GM23338 (cell line): ENCODE results near the gene KIAA0586. TPM values are rescaled to one million over a fixed set of nuclear protein-coding genes. Genes with fewer than 3 reads are reported as not detected.

Experiments used
- ATAC-seq: fragments of 200-7000 bp; cut with Tn5 transposase; 3 replicates; pipeline ENCODE4 v1.9.1; 2020
- DNase-seq: peaks from one replicate; pipeline ENCODE4 v3.0.0-alpha.2; 2015; ENCODE audit warnings: low spot score
- H2AFZ ChIP-seq: fragments of 200-600 bp; sonication (generic); 2 replicates; pipeline ENCODE4 v1.8.0; 2016; ENCODE audit warnings: antibody characterized with exemption, mild to moderate bottlenecking, moderate library complexity
- H3F3A ChIP-seq: fragments of 200-600 bp; sonication (generic); replicated peaks from 2 replicates; pipeline ENCODE4 v1.8.0; 2017; ENCODE audit warnings: antibody characterized with exemption, mixed run types, low read depth
- H3K27ac ChIP-seq: fragments of 200-600 bp; sonication (generic); 2 replicates; pipeline ENCODE4 v1.6.1; 2016; ENCODE audit warnings: low read depth
- H3K27me3 ChIP-seq: fragments of 200-600 bp; sonication (generic); 2 replicates; pipeline ENCODE4 v1.8.0; 2016; ENCODE audit warnings: mild to moderate bottlenecking, mixed run types, moderate library complexity; ENCODE audit not compliant: insufficient read depth
- H3K36me3 ChIP-seq: fragments of 200-600 bp; sonication (generic); 2 replicates; pipeline ENCODE4 v1.8.0; 2016; ENCODE audit warnings: mild to moderate bottlenecking; ENCODE audit not compliant: insufficient read depth
- H3K4me1 ChIP-seq: fragments of 200-600 bp; sonication (generic); 2 replicates; pipeline ENCODE4 v1.8.0; 2016; ENCODE audit warnings: mild to moderate bottlenecking, moderate library complexity; ENCODE audit not compliant: insufficient read depth
- H3K4me2 ChIP-seq: fragments of 200-600 bp; sonication (generic); 2 replicates; pipeline ENCODE4 v1.7.1; 2017; ENCODE audit warnings: mixed run types
- H3K4me3 ChIP-seq: fragments of 200-600 bp; sonication (generic); 2 replicates; pipeline ENCODE4 v1.6.1; 2016; ENCODE audit warnings: mixed run types
- H3K79me2 ChIP-seq: fragments of 200-600 bp; sonication (generic); replicated peaks from 2 replicates; pipeline ENCODE4 v1.8.0; 2017; ENCODE audit warnings: mild to moderate bottlenecking; ENCODE audit not compliant: insufficient read depth
- H3K9me2 ChIP-seq: fragments of 200-600 bp; sonication (generic); 2 replicates; pipeline ENCODE4 v1.8.0; 2017; ENCODE audit not compliant: insufficient read depth
- H4K20me1 ChIP-seq: fragments of 200-600 bp; sonication (generic); replicated peaks from 2 replicates; pipeline ENCODE4 v1.8.0; 2017; ENCODE audit warnings: mild to moderate bottlenecking; ENCODE audit not compliant: insufficient read depth
- H3K27ac Mint-ChIP-seq: 2 replicates; pipeline ENCODE4 v1.8.0; 2020; ENCODE audit warnings: inconsistent platforms, mild to moderate bottlenecking, moderate library complexity, mixed read lengths
- H3K27me3 Mint-ChIP-seq: 3 replicates; pipeline ENCODE4 v1.8.0; 2022; ENCODE audit warnings: low read depth, mild to moderate bottlenecking, moderate library complexity, mixed read lengths, inconsistent platforms; ENCODE audit not compliant: insufficient read depth, poor library complexity
- H3K36me3 Mint-ChIP-seq: 3 replicates; pipeline ENCODE4 v1.8.0; 2021; ENCODE audit warnings: low read depth, mild to moderate bottlenecking, inconsistent platforms, moderate library complexity, mixed read lengths
- H3K4me1 Mint-ChIP-seq: 3 replicates; pipeline ENCODE4 v1.8.0; 2020; ENCODE audit warnings: mild to moderate bottlenecking, inconsistent platforms, mixed read lengths
- H3K4me3 Mint-ChIP-seq: 3 replicates; pipeline ENCODE4 v1.8.0; 2021; ENCODE audit warnings: moderate library complexity, mild to moderate bottlenecking, inconsistent platforms, mixed read lengths
- H3K9me3 Mint-ChIP-seq: 3 replicates; pipeline ENCODE4 v1.8.0; 2020; ENCODE audit warnings: moderate library complexity, mild to moderate bottlenecking, inconsistent platforms, mixed read lengths
- CREB1 ChIP-seq: fragments of 250-450 bp; sonication (Bioruptor Pico); IDR thresholded peaks from 2 replicates; pipeline ENCODE4 v1.5.0; 2020; ENCODE audit warnings: low read depth, mild to moderate bottlenecking, moderate library complexity
- CTCF ChIP-seq, 2 experiments: fragments of 200-600 bp in 1 of 2; sonication (generic) in 1 of 2; conservative IDR thresholded peaks; 2 replicates each; pipeline versions ENCODE4 v1.5.1 to v1.6.1; 2016 to 2017; ENCODE audit warnings: antibody characterized with exemption in 2 of 2, low read depth in 2 of 2, mild to moderate bottlenecking in 2 of 2, moderate library complexity in 1 of 2
- ETS1 ChIP-seq: IDR thresholded peaks from 2 replicates; pipeline ENCODE4 v1.6.1; 2016; ENCODE audit warnings: antibody characterized with exemption
- EZH2 ChIP-seq: fragments of 200-600 bp; sonication (generic); IDR thresholded peaks from one replicate; pipeline ENCODE4 v1.8.0; 2017; ENCODE audit warnings: antibody characterized with exemption, mild to moderate bottlenecking, low read depth; ENCODE audit not compliant: unreplicated experiment
- EZH2phosphoT487 ChIP-seq: fragments of 200-600 bp; sonication (generic); IDR thresholded peaks from one replicate; pipeline ENCODE4 v1.8.1; 2018; ENCODE audit warnings: antibody characterized with exemption; ENCODE audit not compliant: unreplicated experiment
- JUNB ChIP-seq: IDR thresholded peaks from one replicate; pipeline ENCODE4 v1.6.1; 2016; ENCODE audit warnings: antibody characterized with exemption; ENCODE audit not compliant: unreplicated experiment
- NANOG ChIP-seq: IDR thresholded peaks from 2 replicates; pipeline ENCODE4 v1.6.1; 2016; ENCODE audit warnings: antibody characterized with exemption, borderline replicate concordance
- POLR2AphosphoS5 ChIP-seq: IDR thresholded peaks from 2 replicates; pipeline ENCODE4 v1.6.1; 2016; ENCODE audit warnings: antibody characterized with exemption, low read depth
- REST ChIP-seq: IDR thresholded peaks from one replicate; pipeline ENCODE4 v1.6.1; 2018; ENCODE audit warnings: antibody characterized with exemption; ENCODE audit not compliant: unreplicated experiment
- STAT1 ChIP-seq: IDR thresholded peaks from one replicate; pipeline ENCODE4 v1.6.1; 2016; ENCODE audit warnings: antibody characterized with exemption; ENCODE audit not compliant: unreplicated experiment
- ZNF114 ChIP-seq: fragments of 250-450 bp; sonication (Bioruptor Pico); IDR thresholded peaks from 2 replicates; pipeline ENCODE4 v1.5.0; 2020; ENCODE audit warnings: mild to moderate bottlenecking, moderate library complexity
- ZNF331 ChIP-seq: fragments of 250-450 bp; sonication (Bioruptor Pico); IDR thresholded peaks from 2 replicates; pipeline ENCODE4 v1.5.0; 2020; ENCODE audit warnings: low read depth, mild to moderate bottlenecking, moderate library complexity
- ZNF462 ChIP-seq: fragments of 250-450 bp; sonication (Bioruptor Pico); IDR thresholded peaks from 2 replicates; pipeline ENCODE4 v1.5.0; 2020; ENCODE audit warnings: mild to moderate bottlenecking, moderate library complexity
- polyA plus RNA-seq: library from polyadenylated mRNA; unstranded; fragments of >200 nt; fragmentation: Nextera tagmentation; extraction: Ambion mirVana; gene quantifications from 2 replicates; pipeline ENCODE4 v1.2.1, GENCODE V29; 2016
- total RNA-seq: library from RNA; depleted of rRNA; stranded (reverse); fragments of >200 nt; shearing (Covaris generic); gene quantifications from 2 replicates; pipeline ENCODE4 v1.2.3, GENCODE V29; 2014

The KIAA0586 gene
- total and polyA plus RNA-seq, 2 experiments from 2014 or later = 22.2 to 23.7 TPM

DNA sequence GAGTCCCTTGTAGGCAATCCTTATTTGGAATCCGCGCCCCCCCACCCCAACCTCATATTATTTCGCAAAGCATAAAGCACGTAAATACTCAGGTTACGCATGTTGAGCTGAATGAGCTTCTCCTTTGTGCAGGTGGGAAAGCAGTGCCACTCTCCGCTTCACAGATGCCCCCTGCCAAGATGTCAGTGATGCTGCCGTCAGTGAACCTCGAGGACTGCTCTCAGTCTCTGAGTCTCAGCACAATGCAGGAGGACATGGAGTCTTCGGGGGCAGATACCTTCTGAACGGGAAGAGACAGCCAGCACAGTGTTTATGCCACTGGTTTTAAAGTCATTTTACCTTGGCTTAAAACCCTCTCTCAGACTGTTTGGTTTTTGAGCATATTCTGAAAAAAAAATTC is 120.1 kb downstream of the KIAA0586 start:
- Histone ChIP-seq H3K4me2 (no peak overlapping the region), H4K20me1 (no peaks in the 10 kb centered on the region), H3K4me3 (no peak overlapping the region), H3K27me3 (no peaks in the 10 kb centered on the region), H2AFZ (no peak overlapping the region), H3K4me1 (0 out of 2 replicates have a peak, but pooled peaks cover 2% of the 10 kb centered on the region), H3K79me2 (no peaks in the 10 kb centered on the region), H3F3A (no peaks in the 10 kb centered on the region), H3K36me3 (no peaks in the 10 kb centered on the region), H3K27ac (no peak overlapping the region), H3K9me2 (no peaks in the 10 kb centered on the region)
- Mint-ChIP-seq H3K36me3 (peaks cover 4% of the 10 kb centered on the region; the same call in 2 of the 3 replicates), H3K9me3 (no peaks in the 10 kb centered on the region), H3K4me1 (peaks cover 3% of the 10 kb centered on the region; the same call in 1 of the 3 replicates), H3K4me3 (no peak overlapping the region), H3K27me3 (no peaks in the 10 kb centered on the region), H3K27ac (no peak overlapping the region)
- peak; percentile 22 for DNase-seq
- TF ChIP-seq CREB1 (CRISPR knock-in tag) = no peak
- TF ChIP-seq CTCF (conservative IDR thresholded peaks at IDR 0.05; ENCODE audit: low read depth in 2 of 2) = no peak
- TF ChIP-seq ETS1 = no peak
- no peak for TF ChIP-seq EZH2
- no peak for TF ChIP-seq NANOG
- no peak for TF ChIP-seq EZH2phosphoT487
- TF ChIP-seq REST = no peak
- TF ChIP-seq STAT1 = no peak
- TF ChIP-seq POLR2AphosphoS5 = no peak
- TF ChIP-seq JUNB = no peak
- TF ChIP-seq ZNF331 = no peak
- TF ChIP-seq ZNF114 (CRISPR knock-in tag) = no peak
- no peak for TF ChIP-seq ZNF462 (CRISPR knock-in tag)
- peak; percentile 73 for ATAC-seq
